GM19324 (cell line): ENCODE results near the gene PRSS38.
"Not testable (repeated sequence)": the region's sequence is repeated elsewhere in the genome, so short reads cannot be mapped to it uniquely, and the experiment has no call there.

Experiments used
- ATAC-seq: cut with Tn5 transposase; IDR thresholded peaks from one replicate; pipeline ENCODE4 v1.9.1; 2021; ENCODE audit warnings: mild to moderate bottlenecking, moderate library complexity; ENCODE audit not compliant: unreplicated experiment, low FRiP score

PRSS38 gene

GRCh38 chr1:227838181-227838580 is 22.7 kb downstream of the PRSS38 start:
- no peak for ATAC-seq

GRCh38 chr1:227841096-227841495 is 25.6 kb downstream of the PRSS38 start:
- no peak for ATAC-seq

GRCh38 chr1:227844320-227845146 is 29.1 kb downstream of the PRSS38 start:
- ATAC-seq = no peak

- ATAC-seq = no peak
Observed at GRCh38 chr1:227845147-227845458, 29.6 kb downstream of the PRSS38 start.

- ATAC-seq = no peak
Observed at GRCh38 chr1:227845519-227845918, 30.0 kb downstream of the PRSS38 start.

- no peak for ATAC-seq
Observed at GRCh38 chr1:227846265-227846858, 30.9 kb downstream of the PRSS38 start.

- not testable (repeated sequence) for ATAC-seq
Observed at GRCh38 chr1:227847046-227847445, 31.6 kb downstream of the PRSS38 start.

GRCh38 chr1:227848430-227848932 is 33.0 kb downstream of the PRSS38 start:
- ATAC-seq = no peak

- ATAC-seq = no peak
Observed at GRCh38 chr1:227849251-227849650, 33.8 kb downstream of the PRSS38 start.

- ATAC-seq = no peak
Observed at GRCh38 chr1:227854189-227854588, 38.7 kb downstream of the PRSS38 start.

- no peak for ATAC-seq
Observed at GRCh38 chr1:227855687-227856086, 40.2 kb downstream of the PRSS38 start.

GRCh38 chr1:227856147-227856858 is 40.8 kb downstream of the PRSS38 start:
- no peak for ATAC-seq

GRCh38 chr1:227864882-227865281 is 49.4 kb downstream of the PRSS38 start:
- ATAC-seq = no peak

- no peak for ATAC-seq
Observed at GRCh38 chr1:227869279-227869842, 53.9 kb downstream of the PRSS38 start.

- no peak for ATAC-seq
Observed at GRCh38 chr1:227869851-227870305, 54.4 kb downstream of the PRSS38 start.

- ATAC-seq = no peak
Observed at GRCh38 chr1:227870366-227870765, 54.9 kb downstream of the PRSS38 start.

- ATAC-seq = not testable (repeated sequence)
Observed at GRCh38 chr1:227871892-227872291, 56.4 kb downstream of the PRSS38 start.

GRCh38 chr1:227877810-227878209 is 62.3 kb downstream of the PRSS38 start:
- not testable (repeated sequence) for ATAC-seq

GRCh38 chr1:227880342-227880924 is 65.0 kb downstream of the PRSS38 start:
- ATAC-seq = no peak

- ATAC-seq = no peak
Observed at GRCh38 chr1:227883073-227883520, 67.6 kb downstream of the PRSS38 start.
